WTC11 (cell line): ENCODE results near the gene RAB24. TPM values are rescaled to one million over a fixed set of nuclear protein-coding genes. Genes with fewer than 3 reads are reported as not detected.

Experiments
- ARID4B ChIP-seq: sonication (generic); formaldehyde crosslinking; IDR thresholded peaks from 2 replicates; pipeline ENCODE4 v1.8.0; 2023; ENCODE audit warnings: missing genetic modification reagents, mild to moderate bottlenecking, borderline replicate concordance
- ATF3 ChIP-seq: sonication (generic); formaldehyde crosslinking; conservative IDR thresholded peaks from 2 replicates; pipeline ENCODE4 v1.8.1; 2022; ENCODE audit warnings: mild to moderate bottlenecking, missing genetic modification reagents
- ETV6 ChIP-seq: sonication (generic); formaldehyde crosslinking; IDR thresholded peaks from 2 replicates; pipeline ENCODE4 v1.8.1; 2022; ENCODE audit warnings: mild to moderate bottlenecking, missing genetic modification reagents
- FOXP1 ChIP-seq: sonication (generic); formaldehyde crosslinking; IDR thresholded peaks from 2 replicates; pipeline ENCODE4 v1.8.0; 2022; ENCODE audit warnings: missing genetic modification reagents, mild to moderate bottlenecking, moderate library complexity, borderline replicate concordance
- IRF2 ChIP-seq: sonication (generic); formaldehyde crosslinking; IDR thresholded peaks from 2 replicates; pipeline ENCODE4 v1.8.0; 2022; ENCODE audit warnings: low read depth, missing genetic modification reagents, borderline replicate concordance
- JUN ChIP-seq: sonication (generic); formaldehyde crosslinking; IDR thresholded peaks from 2 replicates; pipeline ENCODE4 v1.8.0; 2023; ENCODE audit warnings: mild to moderate bottlenecking, missing genetic modification reagents
- MYBL2 ChIP-seq: sonication (generic); formaldehyde crosslinking; IDR thresholded peaks from 2 replicates; pipeline ENCODE4 v1.8.1; 2023; ENCODE audit warnings: mild to moderate bottlenecking, moderate library complexity, missing genetic modification reagents
- NFE2L1 ChIP-seq: sonication (generic); formaldehyde crosslinking; IDR thresholded peaks from 2 replicates; pipeline ENCODE4 v1.8.1; 2023; ENCODE audit warnings: missing genetic modification reagents
- NR3C1 ChIP-seq: sonication (generic); formaldehyde crosslinking; conservative IDR thresholded peaks from 2 replicates; pipeline ENCODE4 v1.8.1; 2023; ENCODE audit warnings: low read depth, mild to moderate bottlenecking, missing genetic modification reagents
- SMAD3 ChIP-seq: sonication (generic); formaldehyde crosslinking; IDR thresholded peaks from 2 replicates; pipeline ENCODE4 v1.8.0; 2022; ENCODE audit warnings: missing genetic modification reagents, mild to moderate bottlenecking, borderline replicate concordance
- SOX15 ChIP-seq: fragments of 250-450 bp; sonication (Bioruptor Pico); IDR thresholded peaks from 2 replicates; pipeline ENCODE4 v1.9.0; 2021; ENCODE audit warnings: mild to moderate bottlenecking
- SP1 ChIP-seq: sonication (generic); formaldehyde crosslinking; conservative IDR thresholded peaks from 2 replicates; pipeline ENCODE4 v1.8.1; 2022; ENCODE audit warnings: missing genetic modification reagents
- TCF7 ChIP-seq: sonication (generic); formaldehyde crosslinking; IDR thresholded peaks from 2 replicates; pipeline ENCODE4 v1.8.0; 2022; ENCODE audit warnings: mild to moderate bottlenecking, low read depth, missing genetic modification reagents, moderate library complexity
- TEAD1 ChIP-seq: sonication (generic); formaldehyde crosslinking; IDR thresholded peaks from 2 replicates; pipeline ENCODE4 v1.8.0; 2022; ENCODE audit warnings: mild to moderate bottlenecking, missing genetic modification reagents
- USF2 ChIP-seq: sonication (generic); formaldehyde crosslinking; IDR thresholded peaks from 2 replicates; pipeline ENCODE4 v1.8.1; 2023; ENCODE audit warnings: mild to moderate bottlenecking, missing genetic modification reagents, moderate library complexity
- ZNF416 ChIP-seq: fragments of 250-450 bp; sonication (Bioruptor Pico); IDR thresholded peaks from 2 replicates; pipeline ENCODE4 v1.9.0; 2021; ENCODE audit warnings: mild to moderate bottlenecking, inconsistent platforms
- total RNA-seq: library from RNA; stranded (reverse); gene quantifications from 3 replicates; pipeline ENCODE4 v1.2.3, GENCODE V29; 2021
- TF ChIP-seq, protein P1 (sequence below): sonication (generic); formaldehyde crosslinking; IDR thresholded peaks from 2 replicates; pipeline ENCODE4 v1.8.1; 2022; ENCODE audit warnings: mild to moderate bottlenecking, missing genetic modification reagents, moderate library complexity, borderline replicate concordance
- TF ChIP-seq, protein P2 (sequence below): sonication (generic); formaldehyde crosslinking; IDR thresholded peaks from 2 replicates; pipeline ENCODE4 v1.8.1; 2023; ENCODE audit warnings: mild to moderate bottlenecking, missing genetic modification reagents
- TF ChIP-seq, protein P3 (sequence below): fragments of 250-450 bp; sonication (Bioruptor Pico); IDR thresholded peaks from 2 replicates; pipeline ENCODE4 v1.9.0; 2021; ENCODE audit warnings: mild to moderate bottlenecking
- TF ChIP-seq, protein P4 (sequence below): sonication (generic); formaldehyde crosslinking; IDR thresholded peaks from 2 replicates; pipeline ENCODE4 v1.8.0; 2023; ENCODE audit warnings: missing genetic modification reagents
- TF ChIP-seq, protein P5 (sequence below): sonication (generic); formaldehyde crosslinking; IDR thresholded peaks from 2 replicates; pipeline ENCODE4 v1.8.1; 2022; ENCODE audit warnings: mild to moderate bottlenecking, moderate library complexity, missing genetic modification reagents
- TF ChIP-seq, protein P6 (sequence below): fragments of 250-450 bp; sonication (Bioruptor Pico); IDR thresholded peaks from 2 replicates; pipeline ENCODE4 v1.8.0; 2021; ENCODE audit warnings: mild to moderate bottlenecking
- TF ChIP-seq, protein P7 (sequence below): sonication (generic); formaldehyde crosslinking; IDR thresholded peaks from 2 replicates; pipeline ENCODE4 v1.8.1; 2022; ENCODE audit warnings: low read depth, mild to moderate bottlenecking, moderate library complexity, missing genetic modification reagents, borderline replicate concordance
- TF ChIP-seq, protein P8 (sequence below): fragments of 250-450 bp; sonication (Bioruptor Pico); IDR thresholded peaks from 2 replicates; pipeline ENCODE4 v1.9.0; 2021; ENCODE audit warnings: moderate library complexity, mild to moderate bottlenecking, inconsistent platforms, borderline replicate concordance

The RAB24 gene
- total RNA-seq, 1 experiment from 2014 or later: 37.0 TPM

GRCh38 chr5:177303121-177303924 is at the start of gene RAB24, which contains the start of gene PRELID1 (continued):
- TF ChIP-seq, protein P1, sequence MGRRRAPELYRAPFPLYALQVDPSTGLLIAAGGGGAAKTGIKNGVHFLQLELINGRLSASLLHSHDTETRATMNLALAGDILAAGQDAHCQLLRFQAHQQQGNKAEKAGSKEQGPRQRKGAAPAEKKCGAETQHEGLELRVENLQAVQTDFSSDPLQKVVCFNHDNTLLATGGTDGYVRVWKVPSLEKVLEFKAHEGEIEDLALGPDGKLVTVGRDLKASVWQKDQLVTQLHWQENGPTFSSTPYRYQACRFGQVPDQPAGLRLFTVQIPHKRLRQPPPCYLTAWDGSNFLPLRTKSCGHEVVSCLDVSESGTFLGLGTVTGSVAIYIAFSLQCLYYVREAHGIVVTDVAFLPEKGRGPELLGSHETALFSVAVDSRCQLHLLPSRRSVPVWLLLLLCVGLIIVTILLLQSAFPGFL (CRISPR knock-in tag): no peak
- TF ChIP-seq, protein P2, sequence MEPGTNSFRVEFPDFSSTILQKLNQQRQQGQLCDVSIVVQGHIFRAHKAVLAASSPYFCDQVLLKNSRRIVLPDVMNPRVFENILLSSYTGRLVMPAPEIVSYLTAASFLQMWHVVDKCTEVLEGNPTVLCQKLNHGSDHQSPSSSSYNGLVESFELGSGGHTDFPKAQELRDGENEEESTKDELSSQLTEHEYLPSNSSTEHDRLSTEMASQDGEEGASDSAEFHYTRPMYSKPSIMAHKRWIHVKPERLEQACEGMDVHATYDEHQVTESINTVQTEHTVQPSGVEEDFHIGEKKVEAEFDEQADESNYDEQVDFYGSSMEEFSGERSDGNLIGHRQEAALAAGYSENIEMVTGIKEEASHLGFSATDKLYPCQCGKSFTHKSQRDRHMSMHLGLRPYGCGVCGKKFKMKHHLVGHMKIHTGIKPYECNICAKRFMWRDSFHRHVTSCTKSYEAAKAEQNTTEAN: 0 out of 2 replicates have a peak, but pooled peaks have one; percentile 46
- TF ChIP-seq JUN (CRISPR knock-in tag) (no peak; the same call in 1 of the 2 replicates), ZNF416 (peak; percentile 46; the same call in 1 of the 2 replicates), TCF7 (CRISPR knock-in tag) (peak; percentile 65; the same call in 1 of the 2 replicates), NFE2L1 (CRISPR knock-in tag) (peak; percentile 41; the same call in 1 of the 2 replicates), NR3C1 (CRISPR knock-in tag) (peak; percentile 79; the same call in 1 of the 2 replicates), ATF3 (CRISPR knock-in tag) (no peak), SMAD3 (CRISPR knock-in tag) (peak; percentile 65; the same call in 1 of the 2 replicates), ETV6 (CRISPR knock-in tag) (peak; percentile 27), FOXP1 (CRISPR knock-in tag) (peak; percentile 87), MYBL2 (CRISPR knock-in tag) (peak; percentile 61; the same call in 1 of the 2 replicates), SOX15 (CRISPR knock-in tag) (no peak), TEAD1 (no peak), ARID4B (peak; percentile 66), IRF2 (no peak), USF2 (CRISPR knock-in tag) (peak; percentile 100), SP1 (peak; percentile 95)
- TF ChIP-seq, protein P3, sequence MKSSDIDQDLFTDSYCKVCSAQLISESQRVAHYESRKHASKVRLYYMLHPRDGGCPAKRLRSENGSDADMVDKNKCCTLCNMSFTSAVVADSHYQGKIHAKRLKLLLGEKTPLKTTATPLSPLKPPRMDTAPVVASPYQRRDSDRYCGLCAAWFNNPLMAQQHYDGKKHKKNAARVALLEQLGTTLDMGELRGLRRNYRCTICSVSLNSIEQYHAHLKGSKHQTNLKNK (CRISPR knock-in tag): no peak
- TF ChIP-seq, protein P4, sequence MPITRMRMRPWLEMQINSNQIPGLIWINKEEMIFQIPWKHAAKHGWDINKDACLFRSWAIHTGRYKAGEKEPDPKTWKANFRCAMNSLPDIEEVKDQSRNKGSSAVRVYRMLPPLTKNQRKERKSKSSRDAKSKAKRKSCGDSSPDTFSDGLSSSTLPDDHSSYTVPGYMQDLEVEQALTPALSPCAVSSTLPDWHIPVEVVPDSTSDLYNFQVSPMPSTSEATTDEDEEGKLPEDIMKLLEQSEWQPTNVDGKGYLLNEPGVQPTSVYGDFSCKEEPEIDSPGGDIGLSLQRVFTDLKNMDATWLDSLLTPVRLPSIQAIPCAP (CRISPR knock-in tag): no peak
- TF ChIP-seq, protein P5, sequence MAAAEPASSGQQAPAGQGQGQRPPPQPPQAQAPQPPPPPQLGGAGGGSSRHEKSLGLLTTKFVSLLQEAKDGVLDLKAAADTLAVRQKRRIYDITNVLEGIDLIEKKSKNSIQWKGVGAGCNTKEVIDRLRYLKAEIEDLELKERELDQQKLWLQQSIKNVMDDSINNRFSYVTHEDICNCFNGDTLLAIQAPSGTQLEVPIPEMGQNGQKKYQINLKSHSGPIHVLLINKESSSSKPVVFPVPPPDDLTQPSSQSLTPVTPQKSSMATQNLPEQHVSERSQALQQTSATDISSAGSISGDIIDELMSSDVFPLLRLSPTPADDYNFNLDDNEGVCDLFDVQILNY (CRISPR knock-in tag): peak; percentile 82
- TF ChIP-seq, protein P6, sequence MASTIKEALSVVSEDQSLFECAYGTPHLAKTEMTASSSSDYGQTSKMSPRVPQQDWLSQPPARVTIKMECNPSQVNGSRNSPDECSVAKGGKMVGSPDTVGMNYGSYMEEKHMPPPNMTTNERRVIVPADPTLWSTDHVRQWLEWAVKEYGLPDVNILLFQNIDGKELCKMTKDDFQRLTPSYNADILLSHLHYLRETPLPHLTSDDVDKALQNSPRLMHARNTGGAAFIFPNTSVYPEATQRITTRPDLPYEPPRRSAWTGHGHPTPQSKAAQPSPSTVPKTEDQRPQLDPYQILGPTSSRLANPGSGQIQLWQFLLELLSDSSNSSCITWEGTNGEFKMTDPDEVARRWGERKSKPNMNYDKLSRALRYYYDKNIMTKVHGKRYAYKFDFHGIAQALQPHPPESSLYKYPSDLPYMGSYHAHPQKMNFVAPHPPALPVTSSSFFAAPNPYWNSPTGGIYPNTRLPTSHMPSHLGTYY (CRISPR knock-in tag): 0 out of 2 replicates have a peak, but pooled peaks have one; percentile 8
- TF ChIP-seq, protein P7, sequence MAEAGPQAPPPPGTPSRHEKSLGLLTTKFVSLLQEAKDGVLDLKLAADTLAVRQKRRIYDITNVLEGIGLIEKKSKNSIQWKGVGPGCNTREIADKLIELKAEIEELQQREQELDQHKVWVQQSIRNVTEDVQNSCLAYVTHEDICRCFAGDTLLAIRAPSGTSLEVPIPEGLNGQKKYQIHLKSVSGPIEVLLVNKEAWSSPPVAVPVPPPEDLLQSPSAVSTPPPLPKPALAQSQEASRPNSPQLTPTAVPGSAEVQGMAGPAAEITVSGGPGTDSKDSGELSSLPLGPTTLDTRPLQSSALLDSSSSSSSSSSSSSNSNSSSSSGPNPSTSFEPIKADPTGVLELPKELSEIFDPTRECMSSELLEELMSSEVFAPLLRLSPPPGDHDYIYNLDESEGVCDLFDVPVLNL: no peak
- TF ChIP-seq, protein P8, sequence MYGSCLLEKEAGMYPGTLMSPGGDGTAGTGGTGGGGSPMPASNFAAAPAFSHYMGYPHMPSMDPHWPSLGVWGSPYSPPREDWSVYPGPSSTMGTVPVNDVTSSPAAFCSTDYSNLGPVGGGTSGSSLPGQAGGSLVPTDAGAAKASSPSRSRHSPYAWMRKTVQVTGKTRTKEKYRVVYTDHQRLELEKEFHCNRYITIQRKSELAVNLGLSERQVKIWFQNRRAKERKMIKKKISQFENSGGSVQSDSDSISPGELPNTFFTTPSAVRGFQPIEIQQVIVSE (CRISPR knock-in tag): no peak
